ENCODE results near the gene DYNC2H1.

DYNC2H1 gene

GRCh38 chr11:103465555-103466140 lies 356.4 kb downstream of the DYNC2H1 start:
- DNase-seq (ENCODE audit: low read depth), result no peak

- no peak for DNase-seq (ENCODE audit: low read depth)
Measured at GRCh38 chr11:103471546-103471945, 362.3 kb downstream of the DYNC2H1 start.

- DNase-seq (ENCODE audit: low read depth), result no peak
Measured at GRCh38 chr11:103476874-103477273, 367.6 kb downstream of the DYNC2H1 start.

GRCh38 chr11:103480421-103480820 lies 371.2 kb downstream of the DYNC2H1 start:
- no peak for DNase-seq (ENCODE audit: low read depth)

GRCh38 chr11:103483996-103484395 lies 374.8 kb downstream of the DYNC2H1 start:
- DNase-seq (ENCODE audit: low read depth), result no peak

GRCh38 chr11:103484545-103484944 lies 375.3 kb downstream of the DYNC2H1 start:
- no peak for DNase-seq (ENCODE audit: low read depth)

- no peak for DNase-seq (ENCODE audit: low read depth)
Measured at GRCh38 chr11:103486604-103487003, 377.4 kb downstream of the DYNC2H1 start.

GRCh38 chr11:103487113-103487512 lies 377.9 kb downstream of the DYNC2H1 start:
- no peak for DNase-seq (ENCODE audit: low read depth)

GRCh38 chr11:103488031-103488461 lies 378.8 kb downstream of the DYNC2H1 start:
- DNase-seq (ENCODE audit: low read depth), result no peak

- no peak for DNase-seq (ENCODE audit: low read depth)
Measured at GRCh38 chr11:103488579-103488978, 379.4 kb downstream of the DYNC2H1 start.

- DNase-seq (ENCODE audit: low read depth), result no peak
Measured at GRCh38 chr11:103491777-103492176, 382.6 kb downstream of the DYNC2H1 start.

- DNase-seq (ENCODE audit: low read depth), result no peak
Measured at GRCh38 chr11:103494491-103494890, 385.3 kb downstream of the DYNC2H1 start.

GRCh38 chr11:103497268-103497667 lies 388.0 kb downstream of the DYNC2H1 start:
- no peak for DNase-seq (ENCODE audit: low read depth)

GRCh38 chr11:103499710-103500340 lies 390.6 kb downstream of the DYNC2H1 start:
- no peak for DNase-seq (ENCODE audit: low read depth)

- no peak for DNase-seq (ENCODE audit: low read depth)
Measured at GRCh38 chr11:103515283-103515682, 406.1 kb downstream of the DYNC2H1 start.

- no peak for DNase-seq (ENCODE audit: low read depth)
Measured at GRCh38 chr11:103520792-103521191, 411.6 kb downstream of the DYNC2H1 start.

GRCh38 chr11:103525069-103525468 lies 415.8 kb downstream of the DYNC2H1 start:
- DNase-seq (ENCODE audit: low read depth), result no peak

- DNase-seq (ENCODE audit: low read depth), result no peak
Measured at GRCh38 chr11:103528046-103528445, 418.8 kb downstream of the DYNC2H1 start.

GRCh38 chr11:103528596-103528995 lies 419.4 kb downstream of the DYNC2H1 start:
- DNase-seq (ENCODE audit: low read depth), result no peak

- DNase-seq (ENCODE audit: low read depth), result no peak
Measured at GRCh38 chr11:103529181-103529684, 420.0 kb downstream of the DYNC2H1 start.
